ENCODE measurements around the gene ZW10. TPM values are rescaled to one million over a fixed set of nuclear protein-coding genes. Genes with fewer than 3 reads are reported as not detected.

ZW10 gene
- total RNA-seq, 1 donor from 2014 or later, result 21.3 TPM

Other genes with a start within 250 kb of the ZW10 start
- gene TMPRSS5, start 67.4 kb downstream of the ZW10 start, total RNA-seq, result 1.2 and 2.6 TPM in 2 replicates
- not detected in 2 replicates for gene CLDN25, start 6.1 kb upstream of the ZW10 start, total RNA-seq
- 34.8 and 36.2 TPM in 2 replicates for gene USP28, start 101.9 kb upstream of the ZW10 start, total RNA-seq
- gene HTR3B, start 131.1 kb upstream of the ZW10 start, total RNA-seq, result not detected in 2 replicates
- gene HTR3A, start 201.4 kb upstream of the ZW10 start, total RNA-seq, result not detected in 2 replicates